SU-DHL-6 (cell line): ENCODE results near the gene ORAI2.

Experiments
- EZH2phosphoT487 ChIP-seq: fragments of 200-600 bp; sonication (generic), shearing (Covaris generic); conservative IDR thresholded peaks from 2 replicates; pipeline ENCODE4 v1.6.1; 2018; ENCODE audit warnings: mild to moderate bottlenecking, antibody characterized with exemption, low read length, moderate library complexity, mixed read lengths
- TF ChIP-seq, protein P1 (sequence below): fragments of 200-600 bp; sonication (generic); IDR thresholded peaks from one replicate; pipeline ENCODE4 v1.5.1; 2017; ENCODE audit warnings: antibody characterized with exemption, mild to moderate bottlenecking, low read length, moderate library complexity; ENCODE audit not compliant: insufficient read depth, poor library complexity, severe bottlenecking

DNA sequence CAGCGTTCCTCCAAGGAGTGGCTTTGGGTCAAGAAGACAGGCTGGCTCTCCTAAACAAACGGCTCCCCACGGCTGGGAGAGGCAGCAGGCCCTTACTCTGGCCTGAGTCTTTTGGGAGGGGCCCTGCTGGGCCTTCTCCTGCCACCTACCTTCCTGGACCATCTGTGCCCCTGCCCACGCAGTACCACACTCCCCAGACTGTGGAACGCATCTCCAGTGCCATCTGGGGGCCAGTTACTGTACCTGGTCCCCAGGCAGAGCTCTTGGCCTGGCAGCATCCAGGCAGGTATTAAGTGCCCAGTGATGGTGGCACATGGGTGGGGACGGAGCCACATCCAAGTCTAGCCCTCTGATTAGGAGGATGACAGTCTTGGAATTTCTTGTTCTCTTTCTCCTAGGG is 16.9 kb downstream of the ORAI2 start:
- TF ChIP-seq, protein P1, sequence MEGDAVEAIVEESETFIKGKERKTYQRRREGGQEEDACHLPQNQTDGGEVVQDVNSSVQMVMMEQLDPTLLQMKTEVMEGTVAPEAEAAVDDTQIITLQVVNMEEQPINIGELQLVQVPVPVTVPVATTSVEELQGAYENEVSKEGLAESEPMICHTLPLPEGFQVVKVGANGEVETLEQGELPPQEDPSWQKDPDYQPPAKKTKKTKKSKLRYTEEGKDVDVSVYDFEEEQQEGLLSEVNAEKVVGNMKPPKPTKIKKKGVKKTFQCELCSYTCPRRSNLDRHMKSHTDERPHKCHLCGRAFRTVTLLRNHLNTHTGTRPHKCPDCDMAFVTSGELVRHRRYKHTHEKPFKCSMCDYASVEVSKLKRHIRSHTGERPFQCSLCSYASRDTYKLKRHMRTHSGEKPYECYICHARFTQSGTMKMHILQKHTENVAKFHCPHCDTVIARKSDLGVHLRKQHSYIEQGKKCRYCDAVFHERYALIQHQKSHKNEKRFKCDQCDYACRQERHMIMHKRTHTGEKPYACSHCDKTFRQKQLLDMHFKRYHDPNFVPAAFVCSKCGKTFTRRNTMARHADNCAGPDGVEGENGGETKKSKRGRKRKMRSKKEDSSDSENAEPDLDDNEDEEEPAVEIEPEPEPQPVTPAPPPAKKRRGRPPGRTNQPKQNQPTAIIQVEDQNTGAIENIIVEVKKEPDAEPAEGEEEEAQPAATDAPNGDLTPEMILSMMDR, result peak; percentile 88
- no peak for TF ChIP-seq EZH2phosphoT487
